GM19328 (cell line): ENCODE data around the gene RASAL1.
"Not testable (repeated sequence)": the region's sequence is repeated elsewhere in the genome, so short reads cannot be mapped to it uniquely, and the experiment has no call there.

Experiments used
- ATAC-seq: cut with Tn5 transposase; IDR thresholded peaks from one replicate; pipeline ENCODE4 v1.9.1; 2021; ENCODE audit warnings: mild to moderate bottlenecking, moderate library complexity; ENCODE audit not compliant: unreplicated experiment

Gene RASAL1

DNA sequence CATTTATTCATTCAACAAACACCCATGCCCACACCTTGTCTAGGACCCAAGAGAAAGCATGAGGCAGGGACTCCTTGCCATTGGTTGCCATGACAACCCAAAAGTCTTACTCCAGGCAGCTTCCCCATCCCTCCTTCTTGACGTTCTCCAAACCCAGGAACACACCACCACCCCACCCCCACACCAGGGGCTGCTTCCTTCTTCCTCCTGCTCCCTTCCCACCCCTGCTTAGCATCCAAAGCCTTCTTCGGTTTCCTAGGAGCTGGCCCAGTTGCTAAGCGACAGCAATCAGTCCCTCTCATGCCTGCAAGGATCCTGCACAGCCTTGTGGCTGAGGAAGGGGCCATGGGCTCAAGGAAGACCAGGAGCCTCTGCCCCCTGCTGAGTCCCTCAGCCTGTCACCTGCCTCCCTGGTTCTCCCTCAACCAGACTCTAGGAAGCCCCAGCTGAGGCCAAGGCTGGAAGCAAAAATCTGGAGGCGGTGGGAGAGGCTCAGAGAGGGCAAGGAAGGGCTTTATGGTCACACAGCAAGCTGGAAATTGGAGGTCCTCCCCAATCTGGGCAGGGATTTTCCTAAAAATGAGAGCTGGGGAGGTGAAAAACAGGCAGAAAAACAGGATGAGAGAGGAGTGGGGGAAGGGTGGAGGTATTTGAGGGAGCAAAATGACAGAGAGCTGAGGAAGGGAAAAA is 15.4 kb downstream of the RASAL1 start:
- ATAC-seq, result no peak

GRCh38 chr12:113118142-113118541 is 17.4 kb downstream of the RASAL1 start:
- no peak for ATAC-seq

DNA sequence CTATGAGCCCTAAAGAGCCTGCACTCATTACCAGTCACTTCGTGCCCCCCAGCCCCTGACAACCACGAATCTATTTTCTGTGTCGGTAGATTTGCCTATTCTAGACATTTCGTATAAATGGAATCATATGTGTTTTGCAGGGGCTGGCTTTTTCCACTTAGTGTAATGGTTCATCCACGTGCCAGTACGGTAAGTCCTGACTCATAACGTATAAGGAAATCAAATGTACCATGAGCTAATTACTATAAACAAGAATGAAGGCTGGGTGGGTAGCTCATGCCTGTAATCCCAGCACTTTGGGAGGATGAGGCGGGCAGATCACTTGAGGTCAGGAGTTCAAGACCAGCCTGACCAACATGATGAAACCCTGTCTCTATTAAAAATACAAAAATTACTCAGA is 17.9 kb downstream of the RASAL1 start:
- ATAC-seq, result not testable (repeated sequence)

DNA sequence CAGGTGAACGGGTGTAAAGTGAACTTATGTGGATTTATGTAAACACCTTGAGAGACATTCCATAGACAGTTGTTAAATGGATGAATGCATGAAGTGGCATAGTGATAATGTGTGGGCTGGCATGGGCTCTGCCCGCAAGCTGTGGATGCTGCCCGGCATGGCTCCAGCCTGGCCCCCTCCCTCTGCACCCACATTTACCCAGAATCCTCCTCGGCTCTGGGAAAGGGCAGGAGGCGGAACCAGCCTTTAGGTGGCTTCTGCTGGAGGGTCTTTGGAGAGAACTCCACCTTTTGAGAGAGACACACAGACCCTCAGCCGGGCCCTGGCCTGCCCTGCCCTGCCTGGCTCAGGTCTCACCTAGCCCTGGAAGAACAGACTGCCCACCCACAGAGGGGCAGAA is 18.7 kb downstream of the RASAL1 start:
- ATAC-seq, result no peak

DNA sequence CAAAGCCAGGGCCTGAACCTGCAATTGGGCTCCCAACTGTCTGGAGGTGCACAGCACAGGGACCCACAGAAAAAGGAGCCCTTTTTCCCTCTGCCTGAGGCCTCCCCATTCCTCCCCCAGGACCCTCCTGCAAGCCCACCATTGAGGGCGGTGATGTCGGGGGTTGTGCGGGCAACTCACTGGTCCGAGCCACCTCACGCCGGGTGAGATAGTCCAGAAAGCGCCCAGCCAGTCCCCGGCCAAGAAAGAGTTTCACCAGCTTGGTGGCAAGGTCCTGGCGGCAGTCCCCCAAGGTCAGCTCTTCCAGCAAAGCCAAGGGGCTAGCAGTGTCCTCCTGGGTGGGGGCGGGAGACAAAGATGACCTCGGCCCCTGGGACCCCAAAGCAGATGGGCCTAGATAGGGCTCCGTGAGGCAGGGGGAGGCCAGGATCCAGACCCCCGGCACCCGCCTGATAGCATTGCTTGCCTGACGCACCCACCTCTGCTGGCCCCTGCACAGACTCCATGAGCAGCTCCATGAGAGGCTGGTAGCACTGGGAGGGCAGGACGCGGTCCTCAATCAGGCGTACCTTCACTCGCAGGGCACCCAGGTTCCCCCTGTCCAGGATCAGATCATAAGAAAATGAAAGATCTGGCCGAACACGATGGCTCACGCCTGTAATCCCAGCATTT is 20.0 kb downstream of the RASAL1 start:
- no peak for ATAC-seq

DNA sequence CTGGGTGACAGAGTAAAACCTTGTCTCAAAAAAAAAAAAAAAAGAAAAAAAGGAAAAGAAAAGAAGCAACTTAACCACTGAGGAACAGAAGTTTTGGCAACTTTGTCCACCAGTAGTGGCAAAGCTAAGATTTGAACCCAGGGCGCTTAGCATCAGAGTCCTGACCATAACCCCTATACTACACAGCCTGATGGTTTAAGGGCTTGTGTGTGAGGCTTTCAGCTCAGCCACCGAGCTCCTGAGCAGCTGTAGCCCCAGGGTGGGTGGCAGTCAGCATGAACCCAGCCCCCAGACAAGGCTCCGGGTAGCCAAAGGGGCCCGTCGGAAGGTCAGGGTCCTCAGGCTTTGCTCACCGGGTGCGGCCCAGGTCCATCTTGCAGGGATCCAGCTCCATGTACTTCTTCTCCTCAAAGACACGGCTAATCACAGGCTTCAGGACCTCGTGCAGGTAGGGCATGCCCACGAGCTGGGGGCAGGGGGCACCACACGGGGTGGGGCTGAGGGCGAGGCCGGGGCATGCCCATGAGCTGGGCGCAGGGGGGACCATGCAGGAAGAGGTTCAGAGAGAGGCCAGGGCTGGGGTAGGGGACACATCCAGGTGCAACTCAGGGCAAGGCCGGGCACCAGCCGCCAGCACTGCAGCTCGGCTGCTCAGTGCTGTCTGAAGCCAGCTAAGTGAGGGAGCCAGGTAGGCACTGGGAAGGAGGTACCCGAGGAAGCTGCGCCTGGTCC is 20.9 kb downstream of the RASAL1 start:
- ATAC-seq, result no peak

GRCh38 chr12:113113397-113113796 is 22.2 kb downstream of the RASAL1 start:
- ATAC-seq, result no peak

DNA sequence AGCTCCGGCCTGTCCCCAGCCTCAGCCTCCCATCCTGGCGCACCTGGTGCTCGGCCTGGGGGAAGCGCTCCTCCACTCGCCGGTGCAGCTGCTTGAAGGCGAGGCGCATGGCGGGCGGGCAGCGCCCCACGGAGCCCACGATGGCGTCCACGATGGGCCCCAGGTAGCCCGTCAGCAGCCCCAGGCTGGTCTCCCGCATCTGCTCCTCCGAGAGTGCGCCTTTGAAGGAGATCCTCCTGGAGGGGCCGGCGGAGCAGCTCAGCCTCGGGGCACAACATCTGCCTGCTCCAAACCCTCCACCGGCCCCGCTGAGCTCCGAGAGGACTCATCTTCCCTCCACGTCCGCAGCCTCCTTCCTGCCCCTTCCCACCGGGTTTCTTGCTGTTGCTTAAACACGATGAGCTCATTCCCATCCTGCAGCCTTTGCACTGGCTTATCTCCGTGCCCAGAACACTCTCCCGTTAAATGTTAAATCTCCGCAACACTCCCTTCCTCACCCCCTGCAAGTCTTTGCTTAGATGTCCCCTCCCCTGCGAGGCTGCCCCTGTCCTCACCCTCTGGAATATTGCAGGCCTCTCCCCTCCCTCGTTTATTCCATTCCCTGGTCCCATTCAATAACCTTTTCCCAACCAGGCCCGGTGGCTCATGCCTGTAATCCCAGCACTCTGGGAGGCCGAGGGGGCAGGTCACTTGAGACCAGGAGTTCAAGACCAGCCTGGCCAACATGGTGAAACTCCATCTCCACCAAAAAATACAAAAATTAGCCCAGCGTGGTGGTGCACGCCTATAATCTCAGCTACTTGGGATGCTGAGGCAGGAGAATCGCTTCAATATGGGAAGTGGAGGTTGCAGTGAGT is 23.3 kb downstream of the RASAL1 start:
- ATAC-seq, result no peak

DNA sequence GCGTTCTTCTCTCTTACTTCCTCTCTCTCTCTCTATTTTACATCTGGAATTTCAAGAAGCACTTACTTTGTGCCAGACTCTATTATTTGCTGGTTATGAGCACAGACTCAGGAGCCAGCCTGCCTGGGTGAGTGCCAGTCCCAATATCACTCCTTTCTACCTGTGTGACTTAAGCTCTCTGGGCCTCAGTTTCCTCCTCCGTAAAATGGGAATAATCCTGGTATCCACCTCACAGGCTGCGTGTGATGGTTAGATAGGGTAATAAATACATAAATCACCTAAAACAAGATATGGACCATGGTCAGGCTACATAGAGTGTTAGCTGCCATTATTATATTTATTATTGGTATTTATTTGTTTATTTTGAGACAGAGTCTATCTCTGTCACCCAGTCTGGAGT is 24.3 kb downstream of the RASAL1 start:
- ATAC-seq, result no peak

GRCh38 chr12:113109872-113110599 is 25.5 kb downstream of the RASAL1 start:
- no peak for ATAC-seq

- ATAC-seq, result no peak
Measured at GRCh38 chr12:113109360-113109759, 26.2 kb downstream of the RASAL1 start.

GRCh38 chr12:113108308-113108707 is 27.3 kb downstream of the RASAL1 start:
- ATAC-seq, result no peak

GRCh38 chr12:113106361-113106760 is 29.2 kb downstream of the RASAL1 start:
- ATAC-seq, result no peak

DNA sequence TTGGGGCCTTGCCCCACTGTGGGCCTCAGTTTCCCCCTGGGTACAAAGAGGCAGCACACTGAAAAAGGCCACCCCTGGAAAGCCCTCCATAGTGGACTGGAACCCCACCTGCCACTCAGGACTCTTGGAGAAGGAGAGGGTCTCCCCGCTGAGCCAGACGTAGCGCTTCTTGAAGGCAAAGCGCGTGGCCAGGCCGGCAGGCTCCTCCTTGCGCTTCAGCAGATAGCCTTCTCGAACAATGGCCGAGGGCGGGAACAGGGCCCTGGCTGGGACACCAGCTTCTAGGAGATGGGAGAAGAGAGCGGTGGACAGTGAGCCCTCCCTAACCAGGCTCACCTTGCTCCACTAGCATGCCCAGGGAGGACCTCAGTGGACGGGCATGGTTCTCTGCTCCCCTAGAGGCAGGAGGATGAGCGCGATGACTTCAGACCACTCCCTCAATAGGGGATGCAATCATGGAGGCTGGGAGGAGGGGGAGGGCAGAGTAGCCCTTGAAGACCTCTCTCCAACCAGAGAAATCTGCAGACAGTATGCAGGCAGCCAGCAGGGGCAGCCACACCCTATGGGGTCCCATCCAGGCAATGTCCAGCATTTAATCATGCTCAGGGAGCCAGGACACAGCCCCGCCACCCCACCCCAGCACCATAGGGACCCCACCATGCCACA is 29.8 kb downstream of the RASAL1 start:
- no peak for ATAC-seq

GRCh38 chr12:113104953-113105510 is 30.5 kb downstream of the RASAL1 start:
- no peak for ATAC-seq

- no peak for ATAC-seq
Measured at GRCh38 chr12:113103756-113104450, 31.7 kb downstream of the RASAL1 start.

DNA sequence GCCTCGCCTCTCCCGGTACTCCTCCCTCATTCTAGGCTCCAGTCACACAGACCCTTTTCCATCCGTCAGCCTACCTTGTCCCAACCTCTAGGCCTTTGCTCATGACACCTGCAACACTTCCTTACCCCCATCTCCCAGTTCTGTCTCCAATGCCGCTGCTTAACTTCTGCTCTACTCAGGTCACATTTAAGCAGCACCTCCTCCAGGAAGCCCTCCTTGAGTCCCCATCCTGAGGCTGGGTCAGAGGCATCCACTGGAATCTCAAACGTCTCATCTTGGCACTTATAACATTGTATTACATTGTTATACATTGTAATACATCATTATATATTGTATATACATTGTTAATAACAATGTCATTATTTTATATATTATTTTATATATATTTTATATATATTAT is 32.8 kb downstream of the RASAL1 start:
- ATAC-seq, result no peak

- no peak for ATAC-seq
Measured at GRCh38 chr12:113101751-113102150, 33.8 kb downstream of the RASAL1 start.

GRCh38 chr12:113099764-113100163 is 35.8 kb downstream of the RASAL1 start:
- no peak for ATAC-seq
